ENCODE results near the gene SPPL2B. TPM values are rescaled to one million over a fixed set of nuclear protein-coding genes. Genes with fewer than 3 reads are reported as not detected.

The SPPL2B gene
- total RNA-seq, 1 donor = 32.6 TPM

DNA sequence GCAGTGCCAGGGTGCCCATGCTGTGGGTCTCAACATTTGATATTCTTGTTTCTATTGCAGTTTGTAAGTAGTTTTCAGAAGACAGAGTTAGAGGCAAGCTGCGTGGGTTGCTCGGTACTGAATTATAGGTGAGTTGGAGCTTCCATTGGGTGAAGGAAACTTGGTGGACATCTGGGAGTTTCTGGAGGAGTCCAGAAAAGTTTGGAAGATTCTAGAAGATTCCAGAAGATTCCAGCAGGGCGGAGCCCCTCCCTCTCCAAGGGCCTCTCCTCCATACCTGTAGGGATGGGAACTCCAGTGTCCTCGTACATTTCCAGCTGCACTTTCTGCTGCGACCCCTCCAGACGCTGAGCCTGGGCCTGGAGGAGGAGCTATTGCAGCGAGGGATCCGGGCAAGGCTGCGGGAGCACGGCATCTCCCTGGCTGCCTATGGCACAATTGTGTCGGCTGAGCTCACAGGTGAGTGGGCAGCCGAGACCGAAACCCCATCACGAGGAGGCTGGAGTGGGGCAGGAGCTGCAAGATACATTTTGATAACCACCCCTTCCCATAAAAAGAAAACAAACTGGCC lies 70.3 kb downstream of the SPPL2B start:
- Histone ChIP-seq H3K36me3 (ENCODE audit: insufficient read depth, low read length) (no peaks in the 10 kb centered on the region), H3K9me3 (ENCODE audit: low read depth, low read length) (no peaks in the 10 kb centered on the region), H3K4me3 (ENCODE audit: insufficient read depth, low read length) (no peak overlapping the region), H4K20me1 (ENCODE audit: insufficient read depth, low read length) (no peaks in the 10 kb centered on the region), H3K4me1 (ENCODE audit: insufficient read depth, low read length) (peaks cover 6% of the 10 kb centered on the region), H3K79me2 (ENCODE audit: insufficient read depth, low read length) (no peaks in the 10 kb centered on the region), H3K4me2 (ENCODE audit: insufficient read depth, low read length) (no peak overlapping the region), H3K27ac (ENCODE audit: low read depth, low read length) (no peak overlapping the region), H2AFZ (ENCODE audit: low read length) (no peak overlapping the region), H3K27me3 (ENCODE audit: insufficient read depth, low read length) (no peaks in the 10 kb centered on the region)
- no peak for DNase-seq (ENCODE audit: insufficient read length, low spot score, missing footprints)
- TF ChIP-seq, protein P1, sequence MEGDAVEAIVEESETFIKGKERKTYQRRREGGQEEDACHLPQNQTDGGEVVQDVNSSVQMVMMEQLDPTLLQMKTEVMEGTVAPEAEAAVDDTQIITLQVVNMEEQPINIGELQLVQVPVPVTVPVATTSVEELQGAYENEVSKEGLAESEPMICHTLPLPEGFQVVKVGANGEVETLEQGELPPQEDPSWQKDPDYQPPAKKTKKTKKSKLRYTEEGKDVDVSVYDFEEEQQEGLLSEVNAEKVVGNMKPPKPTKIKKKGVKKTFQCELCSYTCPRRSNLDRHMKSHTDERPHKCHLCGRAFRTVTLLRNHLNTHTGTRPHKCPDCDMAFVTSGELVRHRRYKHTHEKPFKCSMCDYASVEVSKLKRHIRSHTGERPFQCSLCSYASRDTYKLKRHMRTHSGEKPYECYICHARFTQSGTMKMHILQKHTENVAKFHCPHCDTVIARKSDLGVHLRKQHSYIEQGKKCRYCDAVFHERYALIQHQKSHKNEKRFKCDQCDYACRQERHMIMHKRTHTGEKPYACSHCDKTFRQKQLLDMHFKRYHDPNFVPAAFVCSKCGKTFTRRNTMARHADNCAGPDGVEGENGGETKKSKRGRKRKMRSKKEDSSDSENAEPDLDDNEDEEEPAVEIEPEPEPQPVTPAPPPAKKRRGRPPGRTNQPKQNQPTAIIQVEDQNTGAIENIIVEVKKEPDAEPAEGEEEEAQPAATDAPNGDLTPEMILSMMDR (IDR thresholded peaks at IDR 0.05; ENCODE audit: extremely low read depth, low read depth, low read length) = no peak

DNA sequence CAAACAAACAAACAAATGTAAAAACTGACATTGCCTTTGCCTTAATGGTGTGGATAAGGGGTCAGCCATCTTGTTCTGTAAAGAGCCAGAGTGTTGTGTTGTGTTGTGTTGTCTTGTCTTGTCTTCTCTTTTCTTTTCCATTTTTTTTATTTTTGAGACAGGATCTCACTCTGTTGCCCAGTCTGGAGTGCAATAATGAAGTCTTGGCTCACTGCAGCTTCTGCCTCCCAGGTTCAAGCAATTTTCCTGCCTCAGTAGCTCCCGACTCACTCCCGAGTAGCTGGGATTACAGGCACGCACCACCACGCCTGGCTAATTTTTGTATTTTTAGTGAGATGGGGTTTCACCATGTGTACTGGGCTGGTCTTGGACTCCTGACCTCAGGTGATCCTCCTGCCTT lies 71.1 kb downstream of the SPPL2B start:
- TF ChIP-seq, protein P1 (IDR thresholded peaks at IDR 0.05; ENCODE audit: extremely low read depth, low read depth, low read length) = no peak
- peaks cover 2% of the 10 kb centered on the region for H3K4me1 ChIP-seq (ENCODE audit: insufficient read depth, low read length)
- H4K20me1 ChIP-seq (ENCODE audit: insufficient read depth, low read length) = no peaks in the 10 kb centered on the region
- no peaks in the 10 kb centered on the region for H3K27me3 ChIP-seq (ENCODE audit: insufficient read depth, low read length)
- no peak overlapping the region for H3K27ac ChIP-seq (ENCODE audit: low read depth, low read length)
- no peak for DNase-seq (ENCODE audit: insufficient read length, low spot score, missing footprints)
- H3K4me3 ChIP-seq (ENCODE audit: insufficient read depth, low read length) = no peak overlapping the region
- H3K36me3 ChIP-seq (ENCODE audit: insufficient read depth, low read length) = no peaks in the 10 kb centered on the region
- no peak overlapping the region for H3K4me2 ChIP-seq (ENCODE audit: insufficient read depth, low read length)
- H3K9me3 ChIP-seq (ENCODE audit: low read depth, low read length) = no peaks in the 10 kb centered on the region
- H2AFZ ChIP-seq (ENCODE audit: low read length) = no peak overlapping the region
- no peaks in the 10 kb centered on the region for H3K79me2 ChIP-seq (ENCODE audit: insufficient read depth, low read length)

Other genes starting within 250 kb of the SPPL2B start
- 34.0 and 35.1 TPM in 2 replicates for gene MOB3A, start 232.4 kb upstream of the SPPL2B start, total RNA-seq
- gene IZUMO4, start 231.8 kb upstream of the SPPL2B start, total RNA-seq = 0.36 and 2.4 TPM in 2 replicates
- 119 and 121 TPM in 2 replicates for gene AP3D1, start 177.1 kb upstream of the SPPL2B start, total RNA-seq
- 6.9 and 7.1 TPM in 2 replicates for gene DOT1L, start 164.8 kb upstream of the SPPL2B start, total RNA-seq
- gene PLEKHJ1, start 92.4 kb upstream of the SPPL2B start, total RNA-seq = 32.1 and 43.4 TPM in 2 replicates
- 27.1 and 27.9 TPM in 2 replicates for gene SF3A2, start 91.9 kb upstream of the SPPL2B start, total RNA-seq
- under 0.01 and 0.29 TPM in 2 replicates for gene AMH, start 79.4 kb upstream of the SPPL2B start, total RNA-seq
- gene JSRP1, start 72.3 kb upstream of the SPPL2B start, total RNA-seq = 0.72 TPM in 1 of 2 replicates, not detected in the other
- gene PEAK3, start 46.5 kb upstream of the SPPL2B start, total RNA-seq = under 0.01 TPM in 1 of 2 replicates, not detected in the other
- not detected in 2 replicates for gene LINGO3, start 20.5 kb upstream of the SPPL2B start, total RNA-seq
- 46.9 and 57.9 TPM in 2 replicates for gene LSM7, start 98 bp upstream of the SPPL2B start, total RNA-seq
- 0.29 and 1.1 TPM in 2 replicates for gene TMPRSS9, start 31.6 kb downstream of the SPPL2B start, total RNA-seq
- gene TIMM13, start 98.9 kb downstream of the SPPL2B start, total RNA-seq = 27.7 and 27.9 TPM in 2 replicates
- gene LMNB2, start 128.3 kb downstream of the SPPL2B start, total RNA-seq = 24.2 and 24.6 TPM in 2 replicates
- gene GADD45B, start 147.4 kb downstream of the SPPL2B start, total RNA-seq = 41.8 and 46.3 TPM in 2 replicates

Measured in osteoblast (primary cell).